SK-MEL-5 (cell line): ENCODE data around the gene BRME1. TPM values are rescaled to one million over a fixed set of nuclear protein-coding genes. Genes with fewer than 3 reads are reported as not detected.
"Not testable (repeated sequence)": the region's sequence is repeated elsewhere in the genome, so short reads cannot be mapped to it uniquely, and the experiment has no call there.

Experiments used
- DNase-seq: peaks from one replicate; pipeline ENCODE4 v3.0.0-alpha.2; 2016; ENCODE audit warnings: low read depth, low spot score
- in situ Hi-C: cut with HindIII; loops from 2 replicates; pipeline ENCODE4 v1.10.0; 2016; ENCODE audit warnings: low sequenced_read_pairs, high pct_unique_total_duplicates, low pct_unique_long_range_greater_than_20kb
- total RNA-seq: library from RNA; depleted of rRNA; stranded (reverse); fragments of >200 nt; shearing (Covaris generic); gene quantifications from 2 replicates; pipeline ENCODE4 v1.2.3, GENCODE V29; 2014

BRME1 gene
- total RNA-seq, 1 experiment from 2014 or later: 1.1 TPM

GRCh38 chr19:13861392-13861713 is 44.6 kb downstream of the BRME1 start:
- no peak for DNase-seq
- in situ Hi-C loops: no loop called here

- in situ Hi-C loops: no loop called here
- no peak for DNase-seq
These were observed 45.1 kb downstream of the BRME1 start for GRCh38 chr19:13860679-13861391.

GRCh38 chr19:13859361-13859880 is 46.5 kb downstream of the BRME1 start:
- in situ Hi-C loops: no loop called here
- peak; percentile 45 for DNase-seq

DNA sequence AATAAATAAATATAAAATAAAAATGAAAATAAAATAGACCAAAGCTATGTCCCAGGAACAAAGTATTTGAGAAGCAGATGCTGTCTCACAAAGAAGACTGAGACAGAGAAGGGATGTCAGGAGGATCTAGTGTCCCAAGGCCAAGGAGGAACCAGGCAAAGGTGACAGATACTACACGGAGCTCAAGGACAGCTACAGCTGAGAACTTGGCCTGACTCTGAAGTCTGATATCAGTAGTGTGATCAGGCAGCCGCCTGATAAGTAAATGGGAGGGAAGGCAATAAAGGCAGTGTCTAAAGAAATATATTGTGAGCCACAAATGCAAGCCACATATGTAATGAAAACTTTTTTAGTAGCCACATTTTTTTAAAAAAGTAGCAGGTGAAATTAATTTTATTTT is 49.4 kb downstream of the BRME1 start:
- in situ Hi-C loops: no loop called here
- DNase-seq: no peak

- in situ Hi-C loops, DNase-seq: not testable (repeated sequence)
These were observed 53.7 kb downstream of the BRME1 start for GRCh38 chr19:13852171-13852707.

DNA sequence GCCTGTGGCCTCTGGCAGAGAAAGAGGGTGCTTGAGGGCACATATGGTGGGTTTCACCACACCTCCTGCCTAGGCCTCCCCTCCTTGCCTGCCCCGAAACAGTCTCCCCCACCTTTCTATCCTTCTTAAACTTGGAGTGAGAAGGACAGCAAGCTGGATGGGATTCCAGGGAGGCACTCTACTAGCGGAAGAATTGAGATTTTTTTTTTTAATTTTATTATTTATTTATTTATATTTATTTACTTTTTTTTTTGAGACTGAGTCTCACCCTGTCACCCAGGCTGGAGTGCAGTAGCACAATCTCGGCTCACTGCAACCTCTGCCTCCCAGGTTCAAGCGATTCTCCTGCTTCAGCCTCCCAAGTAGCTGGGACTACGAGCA is 54.2 kb downstream of the BRME1 start:
- in situ Hi-C loops: not testable (repeated sequence)

GRCh38 chr19:13850910-13851733 is 54.8 kb downstream of the BRME1 start:
- in situ Hi-C loops: no loop called here
- peak; percentile 69 for DNase-seq

More for the DNA sequence above, 54.2 kb downstream of the BRME1 start:
- DNase-seq: not testable (repeated sequence)

DNA sequence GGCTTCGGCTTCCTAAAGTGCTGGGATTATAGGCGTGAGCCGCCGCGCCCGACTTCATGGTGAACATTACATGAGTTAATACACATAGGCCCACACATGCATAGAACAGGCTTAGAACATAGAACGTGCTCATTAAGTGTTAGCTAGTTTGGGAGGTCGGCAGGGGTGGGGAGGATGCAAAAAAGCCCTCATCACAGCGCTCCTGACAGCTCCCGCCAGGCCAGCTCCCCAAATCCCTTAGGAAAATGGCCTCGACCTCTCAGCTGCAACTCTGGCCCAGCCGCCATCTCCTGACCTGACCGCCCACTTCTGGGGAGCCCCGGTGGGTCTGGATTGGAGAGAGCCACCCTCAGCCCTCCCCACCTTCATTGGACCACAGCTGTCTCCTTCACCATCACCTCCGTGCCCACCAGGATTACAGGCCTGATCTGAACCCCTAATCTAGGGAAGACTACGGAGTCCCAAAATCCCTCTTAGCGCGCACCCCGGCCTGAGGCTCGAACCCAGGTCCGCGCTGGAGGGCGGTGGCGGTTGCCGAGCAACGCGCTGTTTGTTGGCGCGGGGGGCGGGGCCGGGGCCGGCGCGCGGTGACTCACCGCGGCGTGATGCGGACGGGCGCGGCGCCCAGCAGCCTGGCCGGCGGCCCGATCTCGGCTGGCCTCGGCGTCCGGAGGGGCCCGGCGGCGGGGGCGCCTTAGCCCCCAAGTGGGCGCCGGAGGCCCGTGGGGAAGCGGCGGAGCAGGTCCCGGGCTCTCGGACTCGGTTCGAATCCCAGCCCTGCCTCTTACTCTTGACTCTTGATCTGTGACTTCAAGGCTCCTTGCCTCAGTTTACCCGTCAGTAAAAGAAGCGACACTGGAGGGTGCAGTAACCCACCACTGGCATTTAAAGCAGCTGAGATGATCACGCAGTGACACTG is 55.7 kb downstream of the BRME1 start:
- in situ Hi-C loops: no loop called here
- peak; percentile 63 for DNase-seq

- DNase-seq: peak; percentile 41
- in situ Hi-C loops: no loop called here
These were observed 56.9 kb downstream of the BRME1 start for GRCh38 chr19:13848798-13849676.

DNA sequence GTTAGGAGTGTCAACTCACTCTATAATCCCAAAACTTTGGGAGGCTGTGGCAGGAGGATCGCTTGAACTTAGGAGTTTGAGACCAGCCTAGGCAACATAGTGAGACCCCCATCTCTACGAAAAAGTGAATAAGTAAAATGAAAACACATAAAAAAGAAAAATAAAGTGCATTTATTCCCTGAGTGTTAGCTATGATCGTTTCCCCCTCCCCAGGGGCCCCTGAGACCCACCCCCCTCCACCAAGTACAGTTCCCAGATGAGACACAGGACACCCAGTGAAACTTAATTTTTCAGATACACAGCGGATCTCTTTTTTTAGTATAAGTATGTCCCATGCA is 57.6 kb downstream of the BRME1 start:
- in situ Hi-C loops: no loop called here
- DNase-seq: no peak

DNA sequence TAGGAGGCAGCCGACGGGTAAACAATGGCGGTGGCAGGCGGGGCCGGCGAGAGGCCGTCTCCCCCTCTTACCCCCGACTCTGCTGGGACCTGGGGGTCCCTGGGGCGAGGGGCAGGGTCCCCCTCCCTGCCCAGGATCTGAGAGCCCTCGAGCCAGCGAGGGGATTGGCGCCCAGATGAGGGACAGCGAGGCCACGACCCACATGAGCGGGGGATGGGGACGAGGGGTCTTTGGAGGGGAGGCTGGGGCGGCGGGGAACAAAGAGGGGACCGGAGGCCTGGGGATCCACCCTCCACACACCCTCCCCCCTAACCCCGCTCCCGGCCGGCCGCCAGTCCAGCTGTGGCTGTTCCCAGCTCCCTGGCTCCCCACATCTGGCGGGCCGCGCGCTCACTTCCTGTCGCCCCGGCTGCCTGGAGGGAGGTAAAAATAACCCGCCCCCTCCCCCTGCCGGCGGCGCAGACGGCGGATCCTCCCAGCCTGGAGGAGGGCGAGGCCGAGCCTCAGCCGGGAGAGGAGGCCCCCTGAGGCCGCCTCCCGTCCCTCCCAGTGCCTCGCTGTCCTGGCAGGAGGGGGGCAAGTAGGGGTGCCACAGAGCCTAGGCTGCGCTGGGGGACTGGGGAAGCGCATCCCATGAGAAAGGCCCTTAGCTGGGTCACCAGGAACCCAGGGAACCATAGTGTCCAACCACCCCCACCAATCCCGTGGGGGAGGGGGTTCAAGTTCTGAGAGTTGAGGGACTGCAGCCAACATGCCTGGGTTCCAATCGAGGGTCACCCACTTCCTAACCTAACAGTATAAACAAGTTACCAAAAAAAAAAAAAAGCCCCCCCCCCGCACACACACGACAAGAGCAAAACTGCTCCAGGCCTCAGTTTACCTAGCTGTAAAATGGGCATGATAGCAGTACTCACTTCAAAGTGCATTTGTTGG is 58.2 kb downstream of the BRME1 start:
- in situ Hi-C loops: no loop called here
- peak; percentile 73 for DNase-seq

GRCh38 chr19:13846557-13847406 is 59.1 kb downstream of the BRME1 start:
- in situ Hi-C loops: no loop called here
- peak; percentile 87 for DNase-seq

- no peak for DNase-seq
- in situ Hi-C loops: no loop called here
These were observed 61.7 kb downstream of the BRME1 start for GRCh38 chr19:13844130-13844631.

GRCh38 chr19:13843104-13843921 is 62.6 kb downstream of the BRME1 start:
- in situ Hi-C loops: no loop called here
- peak; percentile 53 for DNase-seq
